Naive thymus-derived CD8-positive, alpha-beta T cell (primary cell): Measurements from ENCODE around the gene IFITM10. TPM values are rescaled to one million over a fixed set of nuclear protein-coding genes. Genes with fewer than 3 reads are reported as not detected.
A peak's percentile ranks its signal among the peaks of the same experiment; 100 is the strongest.

Source experiments
- ATAC-seq, 2 donors: fragments of 150-1000 bp; cut with Tn5 transposase in 1 of 2; sonication (Bioruptor Pico), chemical (Tn5 transposase) in 1 of 2; 1 replicate in 1 of 2; 2 replicates in 1 of 2; pipeline ENCODE4 v1.10.0; 2021; ENCODE audit warnings: mild to moderate bottlenecking in 2 of 2, moderate library complexity in 2 of 2
- POLR2A ChIA-PET: fragments of 350-600 bp; sonication (Branson Sonifier 250); formaldehyde crosslinking; loops from one replicate; lab custom pipeline; 2021; ENCODE audit warnings: antibody characterized with exemption; lab: Charles Lee
- DNase-seq, 10 donors: peaks; one replicate each; pipeline versions ENCODE4 v3.0.0 to v3.0.0-alpha.2; 2020 to 2022
- H3K27ac Mint-ChIP-seq, 10 donors: one replicate each; pipeline ENCODE4 v1.8.0; 2020 to 2022; ENCODE audit warnings: mild to moderate bottlenecking in 10 of 10, mixed read lengths in 10 of 10, moderate library complexity in 4 of 10, inconsistent platforms in 1 of 10
- H3K27me3 Mint-ChIP-seq, 5 donors: one replicate each; pipeline ENCODE4 v1.8.0; 2021 to 2022; ENCODE audit warnings: mixed read lengths in 5 of 5
- H3K36me3 Mint-ChIP-seq, 3 donors: one replicate each; pipeline ENCODE4 v1.8.0; 2020 to 2022; ENCODE audit warnings: mixed read lengths in 3 of 3, mild to moderate bottlenecking in 2 of 3, inconsistent platforms in 1 of 3
- H3K4me1 Mint-ChIP-seq, 4 donors: one replicate each; pipeline ENCODE4 v1.8.0; 2021 to 2022; ENCODE audit warnings: mixed read lengths in 4 of 4
- H3K4me3 Mint-ChIP-seq, 10 donors: one replicate each; pipeline ENCODE4 v1.8.0; 2020 to 2022; ENCODE audit warnings: mild to moderate bottlenecking in 10 of 10, mixed read lengths in 10 of 10, moderate library complexity in 6 of 10, inconsistent platforms in 1 of 10
- H3K9me3 Mint-ChIP-seq, 9 donors: one replicate each; pipeline ENCODE4 v1.8.0; 2020 to 2022; ENCODE audit warnings: mixed read lengths in 9 of 9, mild to moderate bottlenecking in 3 of 9, inconsistent platforms in 1 of 9, moderate library complexity in 1 of 9
- polyA plus RNA-seq, 3 donors: library from polyadenylated mRNA; unstranded; fragments of 300-500 nt; fragmentation: Illumina TruSeq; gene quantifications; one replicate each; pipeline ENCODE4 v1.2.3, GENCODE V29; 2021
- total RNA-seq, 8 experiments: library from RNA in 2 of 8; stranded (reverse) in 2 of 8; gene quantifications; one replicate each; pipeline ENCODE4 v1.2.3 and lab custom pipeline; 2021 to 2026

The IFITM10 gene
- total and polyA plus RNA-seq, 5 experiments from 2014 or later, result 0.16 to 4.3 (median 2.0) TPM; not detected in 2

GRCh38 chr11:1752907-1753228 lies 2.5 kb upstream of the IFITM10 start:
- POLR2A ChIA-PET, result interaction anchor here (0.6 to 5.6 kb wide), 3 partner anchors 10 to 100 kb away, joined by 3 to 31 read pairs (median 3); partner anchors contain the start of genes CTSD and LSP1
- Mint-ChIP-seq H3K27me3 (peaks cover 7 to 18% (median 13%) of the 10 kb centered on the region in 5 donors), H3K9me3 (no peaks in the 10 kb centered on the region), H3K36me3 (peaks cover 0 to 31% (median 10%) of the 10 kb centered on the region in 3 donors), H3K27ac (peak overlapping the region in 2 of 10 donors; percentile 74 to 78), H3K4me3 (peak overlapping the region in 5 of 10 donors; percentile 22 to 69 (median 43)), H3K4me1 (peaks cover 28 to 75% (median 66%) of the 10 kb centered on the region in 4 donors)
- no peak for DNase-seq
- no peak for ATAC-seq

GRCh38 chr11:1751999-1752906 lies 1.9 kb upstream of the IFITM10 start:
- DNase-seq, result peak in 1 of 10 donors; percentile 67
- peaks cover 7 to 18% (median 13%) of the 10 kb centered on the region in 5 donors for H3K27me3 Mint-ChIP-seq

GRCh38 chr11:1751531-1751921 lies 1.1 kb upstream of the IFITM10 start:
- H3K27ac Mint-ChIP-seq, result peak overlapping the region in 2 of 10 donors; percentile 34 to 59
- H3K36me3 Mint-ChIP-seq, result peaks cover 0 to 29% (median 10%) of the 10 kb centered on the region in 3 donors
- H3K9me3 Mint-ChIP-seq, result no peaks in the 10 kb centered on the region
- H3K4me1 Mint-ChIP-seq, result peaks cover 23 to 69% (median 52%) of the 10 kb centered on the region in 4 donors
- H3K27me3 Mint-ChIP-seq, result peaks cover 7 to 18% (median 13%) of the 10 kb centered on the region in 5 donors
- POLR2A ChIA-PET, result interaction anchor here (1.3 to 5.6 kb wide), 2 partner anchors 11 to 18 kb away, joined by 3 to 31 read pairs; partner anchors contain the start of gene CTSD
- ATAC-seq (no peak), DNase-seq (peak in 1 of 10 donors; percentile 45)
- H3K4me3 Mint-ChIP-seq, result peak overlapping the region in 1 of 10 donors; percentile 43

More at GRCh38 chr11:1751999-1752906, 1.9 kb upstream of the IFITM10 start:
- ATAC-seq, result peak; percentile 31 to 33
- Mint-ChIP-seq H3K27ac (peak overlapping the region in 2 of 10 donors; percentile 34 to 59), H3K4me1 (peaks cover 23 to 71% (median 60%) of the 10 kb centered on the region in 4 donors), H3K36me3 (peaks cover 0 to 31% (median 10%) of the 10 kb centered on the region in 3 donors), H3K9me3 (no peaks in the 10 kb centered on the region), H3K4me3 (peak overlapping the region in 1 of 10 donors; percentile 43)
- POLR2A ChIA-PET, result interaction anchor here (0.6 to 5.6 kb wide), 4 partner anchors 10 to 100 kb away, joined by 3 to 31 read pairs (median 3); partner anchors contain the start of genes CTSD and LSP1

GRCh38 chr11:1750840-1751530 lies 590 bp upstream of the IFITM10 start:
- POLR2A ChIA-PET, result interaction anchor here (1.3 to 5.6 kb wide), 2 partner anchors 12 to 17 kb away, joined by 3 to 31 read pairs; partner anchors contain the start of gene CTSD
- Mint-ChIP-seq H3K36me3 (peaks cover 0 to 29% (median 7%) of the 10 kb centered on the region in 3 donors), H3K27me3 (peaks cover 7 to 18% (median 13%) of the 10 kb centered on the region in 5 donors), H3K4me3 (peak overlapping the region in 1 of 10 donors; percentile 78), H3K9me3 (no peaks in the 10 kb centered on the region), H3K27ac (peak overlapping the region in 1 of 10 donors; percentile 59), H3K4me1 (peaks cover 23 to 66% (median 51%) of the 10 kb centered on the region in 4 donors)
- peak in 1 of 10 donors; percentile 52 for DNase-seq
- ATAC-seq, result no peak

- POLR2A ChIA-PET, result interaction anchor here (1.4 to 5.6 kb wide), 3 partner anchors 8 to 13 kb away, joined by 3 to 31 read pairs (median 4); partner anchors contain the start of gene CTSD
- H3K4me1 Mint-ChIP-seq, result peaks cover 17 to 55% (median 39%) of the 10 kb centered on the region in 4 donors
- no peak for ATAC-seq
- no peaks in the 10 kb centered on the region for H3K9me3 Mint-ChIP-seq
- H3K4me3 Mint-ChIP-seq, result peak overlapping the region; percentile 26 to 80 (median 69)
- peak overlapping the region in 6 of 10 donors; percentile 20 to 72 (median 58) for H3K27ac Mint-ChIP-seq
- H3K36me3 Mint-ChIP-seq, result peaks cover 0 to 20% (median under 1%) of the 10 kb centered on the region in 3 donors
- H3K27me3 Mint-ChIP-seq, result peaks cover 7 to 18% (median 13%) of the 10 kb centered on the region in 5 donors
- DNase-seq, result peak in 1 of 10 donors; percentile 61
Observed at GRCh38 chr11:1749395-1750351, 722 bp downstream of the IFITM10 start.

GRCh38 chr11:1748636-1749394 lies 1.6 kb downstream of the IFITM10 start:
- peak in 1 of 10 donors; percentile 55 for DNase-seq
- H3K27ac Mint-ChIP-seq, result no peak overlapping the region
- H3K36me3 Mint-ChIP-seq, result peaks cover 0 to 15% (median 0%) of the 10 kb centered on the region in 3 donors

GRCh38 chr11:1747753-1748635 lies 2.4 kb downstream of the IFITM10 start:
- DNase-seq, result peak in 1 of 10 donors; percentile 58
- Mint-ChIP-seq H3K4me3 (peak overlapping the region in 5 of 10 donors; percentile 43 to 79 (median 74)), H3K4me1 (peaks cover 16 to 42% (median 30%) of the 10 kb centered on the region in 4 donors)

More at GRCh38 chr11:1748636-1749394, 1.6 kb downstream of the IFITM10 start:
- Mint-ChIP-seq H3K27me3 (peaks cover 7 to 18% (median 13%) of the 10 kb centered on the region in 5 donors), H3K4me3 (peak overlapping the region in 9 of 10 donors; percentile 29 to 79 (median 62)), H3K4me1 (peaks cover 17 to 49% (median 36%) of the 10 kb centered on the region in 4 donors), H3K9me3 (no peaks in the 10 kb centered on the region)
- peak; percentile 40 to 49 for ATAC-seq
- POLR2A ChIA-PET, result interaction anchor here (0.5 to 5.6 kb wide), 4 partner anchors 9 to 621 kb away, joined by 3 to 31 read pairs (median 4); partner anchors contain the start of gene CTSD

GRCh38 chr11:1746956-1747752 lies 3.2 kb downstream of the IFITM10 start:
- ATAC-seq (no peak), DNase-seq (peak in 1 of 10 donors; percentile 22)
- Mint-ChIP-seq H3K36me3 (peaks cover 0 to 8% (median 0%) of the 10 kb centered on the region in 3 donors), H3K9me3 (no peaks in the 10 kb centered on the region), H3K27ac (peak overlapping the region in 1 of 10 donors; percentile 82), H3K4me1 (peaks cover 16 to 34% (median 25%) of the 10 kb centered on the region in 4 donors), H3K27me3 (peaks cover 7 to 18% (median 13%) of the 10 kb centered on the region in 5 donors), H3K4me3 (peak overlapping the region in 5 of 10 donors; percentile 30 to 57 (median 51))
- POLR2A ChIA-PET, result interaction anchor here (1.0 kb wide), 1 partner anchor 9 kb away, joined by 5 read pairs; no protein-coding TSS in a partner anchor

More at GRCh38 chr11:1747753-1748635, 2.4 kb downstream of the IFITM10 start:
- ATAC-seq, result peak in 1 of 2 donors; percentile 15
- Mint-ChIP-seq H3K9me3 (no peaks in the 10 kb centered on the region), H3K36me3 (peaks cover 0 to 11% (median 0%) of the 10 kb centered on the region in 3 donors), H3K27me3 (peaks cover 7 to 18% (median 13%) of the 10 kb centered on the region in 5 donors), H3K27ac (peak overlapping the region in 2 of 10 donors; percentile 29 to 82)
- POLR2A ChIA-PET, result interaction anchor here (0.5 to 1.7 kb wide), 2 partner anchors 10 to 620 kb away, joined by 3 to 4 read pairs; no protein-coding TSS in a partner anchor
